Activated CD4-positive, alpha-beta T cell treated with anti-CD3 and anti-CD28 coated beads for 24 hours (primary cell): Measurements from ENCODE around the gene SYNPO.

Experiments
- DNase-seq, 2 donors: peaks; one replicate each; pipeline ENCODE4 v3.0.0-alpha.2; 2020; ENCODE audit warnings: low read depth in 2 of 2

Gene SYNPO

DNA sequence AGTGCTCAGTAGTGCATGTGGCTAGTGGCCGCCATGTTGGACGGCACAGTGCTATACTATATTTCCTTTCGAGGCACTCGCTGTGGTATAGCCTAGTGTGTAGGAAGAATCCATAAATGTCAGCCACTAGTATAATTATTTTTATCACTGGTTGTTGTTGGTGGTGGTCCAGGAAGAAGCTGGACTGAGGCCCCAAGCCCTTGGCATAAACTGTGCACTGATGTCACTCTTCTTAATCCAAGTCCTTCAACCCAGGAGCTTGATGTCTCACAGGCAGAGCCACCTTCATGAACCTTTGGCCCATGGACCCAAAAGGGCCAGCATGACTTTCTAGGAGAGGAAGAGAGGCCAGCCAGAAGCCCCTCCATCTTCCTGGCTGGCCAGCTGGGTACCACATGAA, 32.5 kb upstream of the SYNPO start:
- no peak for DNase-seq

DNA sequence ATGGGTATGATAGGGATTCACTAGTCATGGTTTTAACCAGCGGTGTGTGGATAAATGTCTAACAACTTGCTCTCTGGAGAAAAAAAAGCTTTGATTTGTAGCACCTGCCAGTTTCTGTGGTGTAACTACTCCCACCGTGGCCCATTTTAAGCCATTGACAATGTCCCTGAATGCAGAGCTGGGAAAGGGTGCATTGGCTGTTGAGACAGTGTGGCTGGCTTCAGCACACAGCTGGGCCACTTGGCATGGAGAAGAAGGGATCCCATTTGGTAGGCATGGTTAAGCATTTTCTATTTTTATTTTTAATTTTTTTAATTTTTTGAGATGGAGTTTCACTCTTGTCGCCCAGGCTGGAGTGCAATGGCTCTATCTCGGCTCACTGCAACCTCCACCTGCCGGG, 31.5 kb upstream of the SYNPO start:
- no peak for DNase-seq

DNA sequence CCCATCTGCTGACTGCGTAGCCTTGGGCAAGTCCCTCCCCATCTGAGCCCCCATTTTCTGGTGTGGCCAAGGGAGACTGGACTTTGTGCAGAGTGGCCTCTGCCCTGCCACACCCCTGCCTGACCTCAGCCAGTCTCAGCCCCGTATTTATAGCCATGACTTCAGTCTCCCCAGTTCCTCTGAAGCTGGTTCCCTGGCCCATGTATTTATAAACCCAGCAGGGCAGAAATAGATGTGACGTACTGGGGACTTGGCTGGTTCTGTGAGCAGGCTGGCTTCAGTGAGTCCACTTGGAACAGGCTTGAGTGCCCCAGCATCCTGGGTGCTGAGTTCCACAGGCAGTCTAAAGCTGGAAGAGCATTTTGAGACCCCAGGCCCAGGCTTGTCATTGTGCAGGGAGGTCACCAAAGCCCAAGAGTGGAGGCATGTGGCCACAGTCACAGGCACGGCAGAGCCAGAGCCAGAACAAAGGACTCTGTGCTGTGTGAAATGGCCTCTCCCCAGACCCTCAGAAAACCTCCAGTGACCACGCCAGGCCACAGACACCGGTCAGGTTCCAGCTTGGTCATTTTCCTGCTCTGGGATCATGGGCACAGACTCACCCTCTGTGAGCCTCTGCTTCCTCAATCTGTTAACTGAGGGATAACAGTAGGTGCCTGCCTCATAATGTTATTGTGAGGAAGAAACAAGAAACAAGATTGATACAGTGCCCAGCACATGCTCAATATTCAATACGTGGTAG, 30.4 kb upstream of the SYNPO start:
- no peak for DNase-seq

DNA sequence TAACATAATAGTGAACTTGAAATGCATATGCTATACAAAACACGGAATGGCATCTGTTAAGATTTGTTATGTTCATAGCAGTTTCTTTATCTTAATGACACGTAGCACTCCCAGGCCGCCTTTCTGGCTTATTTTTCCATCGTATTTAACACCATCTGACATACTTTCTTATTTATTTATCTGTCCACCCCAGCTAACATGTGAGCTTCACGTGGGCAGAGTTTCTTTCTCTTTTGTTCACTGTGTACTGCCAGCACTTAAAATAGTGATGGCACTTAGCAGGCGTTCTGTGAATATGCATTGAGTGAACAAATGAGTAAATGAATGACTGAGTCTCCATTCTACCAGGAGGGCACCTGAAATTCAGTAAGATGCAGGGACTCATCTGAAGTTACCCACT, 29.4 kb upstream of the SYNPO start:
- DNase-seq, result no peak

DNA sequence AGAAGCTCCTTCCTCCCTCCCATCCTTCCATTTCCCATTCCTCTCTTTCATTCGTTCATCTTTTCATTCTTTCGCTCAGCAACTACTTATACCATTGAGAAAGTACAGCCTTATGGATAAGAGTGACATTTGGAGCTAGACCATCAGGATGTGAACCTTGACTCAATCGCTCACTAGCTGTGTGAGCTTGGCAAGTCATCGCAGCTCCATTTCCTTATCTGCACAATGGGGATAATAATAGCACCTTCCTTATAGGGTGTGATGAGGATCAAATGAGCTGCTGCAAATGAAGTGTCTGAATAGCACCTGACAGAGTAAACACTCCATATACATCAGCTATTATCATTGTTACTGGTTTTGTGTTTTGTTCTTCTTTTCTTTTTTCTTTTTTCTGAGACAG, 28.1 kb upstream of the SYNPO start:
- no peak for DNase-seq

DNA sequence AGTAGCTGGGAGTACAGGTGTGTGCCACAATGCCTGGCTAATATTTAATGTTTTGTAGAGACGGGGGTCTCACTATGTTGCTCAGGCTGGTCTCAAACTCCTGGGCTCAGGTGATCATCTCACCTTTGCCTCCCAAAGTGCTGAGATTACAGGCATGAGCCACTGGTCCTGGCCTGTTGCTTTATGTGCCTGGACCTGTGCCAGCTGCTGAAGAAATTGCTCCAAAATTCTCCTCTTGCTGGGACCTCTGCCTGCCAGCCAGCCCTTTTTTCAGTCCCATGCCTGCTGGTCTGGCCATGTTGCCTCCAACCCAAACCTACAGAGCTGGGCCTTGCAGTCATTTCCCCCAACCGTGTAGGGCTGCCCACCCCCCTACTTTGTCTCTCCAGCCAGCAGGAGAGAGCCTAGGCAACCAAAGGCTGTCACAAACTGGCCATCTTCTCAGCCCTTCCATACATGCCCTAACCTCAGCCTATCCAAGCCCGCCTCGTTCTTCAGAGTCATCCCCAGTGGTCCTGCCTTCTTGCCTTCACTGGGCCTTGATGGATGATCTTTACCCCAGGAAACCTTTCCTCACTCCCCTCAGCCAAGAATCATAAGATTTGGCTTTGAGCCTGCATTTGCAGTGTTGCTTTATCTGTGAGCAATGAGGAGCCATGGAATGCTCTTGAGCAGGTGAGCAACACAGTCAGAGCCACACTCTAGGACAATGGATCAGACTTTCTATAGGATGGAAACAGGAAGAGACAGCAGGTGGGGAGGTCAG, 27.4 kb upstream of the SYNPO start:
- DNase-seq, result no peak

DNA sequence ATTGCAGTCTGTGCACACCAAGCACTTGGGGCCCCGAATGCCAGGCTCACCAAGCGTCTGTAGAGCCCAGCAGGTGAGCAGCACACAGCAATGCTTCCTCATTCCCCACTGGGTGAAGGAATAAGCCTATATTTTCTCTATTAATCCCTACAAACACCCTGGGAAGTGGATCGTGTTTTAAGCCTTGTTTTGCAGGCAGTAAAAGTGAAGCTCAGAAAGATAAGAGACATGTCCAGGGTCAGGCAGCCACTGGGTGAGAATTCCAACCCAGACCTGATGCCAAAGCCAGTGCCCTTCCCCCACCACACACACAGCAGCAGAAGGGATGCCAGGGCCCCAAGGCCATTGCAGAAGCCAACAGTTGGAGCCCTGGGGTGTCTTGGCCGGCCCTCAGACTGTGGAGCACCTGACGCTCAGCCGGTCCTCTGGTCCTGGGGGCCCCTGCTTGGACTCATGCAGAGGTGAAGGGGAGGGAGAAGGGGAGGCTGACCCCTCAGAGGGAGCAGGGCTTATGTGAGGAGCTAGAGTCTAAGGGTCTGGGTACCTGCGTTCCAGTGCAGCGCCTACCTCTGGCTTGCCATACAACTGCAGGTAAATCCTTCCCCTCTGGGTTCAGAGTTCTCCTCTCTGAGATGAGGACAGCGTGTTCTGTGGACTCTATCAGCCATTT, 26.3 kb upstream of the SYNPO start:
- no peak for DNase-seq

DNA sequence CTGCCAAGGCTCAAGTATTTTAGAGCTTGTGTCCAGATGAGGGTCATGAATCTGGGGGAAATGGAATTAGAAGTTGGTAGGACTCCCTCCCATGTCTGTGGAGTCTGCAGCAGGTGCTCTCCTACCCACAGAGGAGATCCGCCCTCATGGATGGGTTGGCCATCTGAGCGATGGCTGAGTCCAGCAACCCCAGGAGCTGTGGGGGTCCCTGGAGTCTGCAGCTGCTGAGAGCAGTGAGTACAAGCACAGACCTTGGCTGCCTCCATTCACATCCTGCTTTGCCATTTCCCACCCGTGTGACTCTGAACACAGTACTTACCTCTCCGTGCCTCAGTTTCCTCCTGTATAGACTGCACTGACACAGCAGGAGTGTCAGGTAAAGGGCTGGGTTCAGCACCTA, 25.8 kb upstream of the SYNPO start:
- DNase-seq, result no peak

DNA sequence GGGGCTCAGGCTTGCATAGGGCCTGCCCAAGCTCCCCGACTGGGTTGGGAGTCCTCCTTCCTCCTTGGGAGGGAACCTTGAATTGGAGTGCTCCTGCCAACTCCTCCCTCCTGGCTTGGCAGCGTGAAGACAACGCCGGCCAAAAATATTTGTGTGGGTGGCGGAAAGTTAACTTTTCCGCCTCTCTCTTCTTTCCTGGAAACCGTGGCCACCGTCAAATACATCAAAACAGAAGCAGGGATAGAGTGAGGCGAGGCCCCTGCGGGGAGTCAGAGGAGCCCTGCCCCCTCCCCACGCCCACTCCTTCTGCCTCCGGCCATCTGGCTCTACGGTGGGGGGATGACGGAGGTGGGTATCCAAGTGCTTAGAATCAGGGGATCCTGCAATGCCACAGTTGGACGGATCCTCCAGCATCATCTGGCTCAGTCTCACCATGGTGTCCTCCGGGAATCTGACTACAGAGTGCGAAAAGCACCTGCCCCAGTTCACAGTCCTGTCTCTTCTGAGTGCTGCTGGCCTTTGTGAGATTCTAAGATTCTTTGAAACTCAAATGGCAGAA, 25.2 kb upstream of the SYNPO start:
- DNase-seq, result no peak

DNA sequence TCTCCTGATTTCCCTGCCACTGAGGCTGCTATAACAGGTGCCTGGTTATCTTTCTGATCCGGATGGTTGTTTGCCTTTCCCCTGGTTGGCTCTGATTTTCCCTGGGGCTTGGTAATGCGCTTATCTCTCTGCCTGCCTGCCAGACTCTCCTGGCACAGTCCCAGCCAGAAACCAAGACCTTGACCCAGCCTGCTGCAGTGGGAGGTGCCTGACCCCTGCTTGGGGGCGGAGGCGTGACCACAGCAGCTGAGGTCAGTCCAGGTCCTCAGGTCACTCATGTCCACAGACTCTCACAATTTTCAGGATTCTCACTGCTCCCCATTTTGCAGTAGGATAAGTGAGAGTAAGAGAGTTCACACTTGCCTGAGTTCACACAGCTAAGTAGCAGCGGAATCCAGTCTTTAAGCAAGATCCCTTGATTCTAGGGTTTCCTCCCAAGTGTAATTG, 24.4 kb upstream of the SYNPO start:
- DNase-seq, result no peak

DNA sequence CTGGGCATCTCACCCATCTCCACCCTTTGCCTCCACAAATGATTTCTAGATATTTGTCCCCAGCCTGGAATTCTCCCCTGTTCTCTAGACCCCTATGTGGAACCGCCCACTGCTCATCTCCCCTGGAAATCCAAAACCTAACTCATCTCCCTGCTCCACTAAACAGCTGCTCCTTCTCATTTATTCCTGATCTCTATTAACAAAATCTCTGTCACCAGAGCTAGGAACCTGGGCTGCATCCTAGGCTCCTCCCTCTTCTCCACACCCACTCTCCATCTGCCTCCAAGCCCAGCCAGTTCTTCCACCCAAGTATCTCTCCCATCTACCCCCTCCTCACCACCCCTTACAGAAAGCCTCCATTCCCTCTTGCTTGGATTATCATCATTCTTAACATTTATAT, 24.0 kb upstream of the SYNPO start:
- DNase-seq, result no peak

DNA sequence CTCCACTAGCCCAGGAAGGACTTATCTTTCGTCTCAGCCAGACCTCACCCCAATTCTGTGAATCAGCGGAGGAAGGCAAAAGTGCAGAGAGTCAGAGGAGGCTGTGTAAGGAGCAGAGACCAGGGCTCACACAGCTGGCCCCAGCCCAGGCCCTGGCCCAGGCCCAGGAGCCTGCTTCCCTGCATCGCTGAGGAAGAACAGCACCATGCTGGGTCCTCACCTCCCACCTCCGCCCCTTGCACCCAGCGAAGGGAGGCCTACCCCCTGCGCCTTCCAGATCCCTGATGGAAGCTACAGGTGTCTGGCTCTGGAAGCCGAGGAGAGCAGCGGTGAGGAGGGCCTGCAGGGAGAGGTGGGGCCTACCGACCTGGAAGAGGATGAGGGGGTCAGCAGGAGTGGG, 22.3 kb upstream of the SYNPO start:
- DNase-seq, result no peak

DNA sequence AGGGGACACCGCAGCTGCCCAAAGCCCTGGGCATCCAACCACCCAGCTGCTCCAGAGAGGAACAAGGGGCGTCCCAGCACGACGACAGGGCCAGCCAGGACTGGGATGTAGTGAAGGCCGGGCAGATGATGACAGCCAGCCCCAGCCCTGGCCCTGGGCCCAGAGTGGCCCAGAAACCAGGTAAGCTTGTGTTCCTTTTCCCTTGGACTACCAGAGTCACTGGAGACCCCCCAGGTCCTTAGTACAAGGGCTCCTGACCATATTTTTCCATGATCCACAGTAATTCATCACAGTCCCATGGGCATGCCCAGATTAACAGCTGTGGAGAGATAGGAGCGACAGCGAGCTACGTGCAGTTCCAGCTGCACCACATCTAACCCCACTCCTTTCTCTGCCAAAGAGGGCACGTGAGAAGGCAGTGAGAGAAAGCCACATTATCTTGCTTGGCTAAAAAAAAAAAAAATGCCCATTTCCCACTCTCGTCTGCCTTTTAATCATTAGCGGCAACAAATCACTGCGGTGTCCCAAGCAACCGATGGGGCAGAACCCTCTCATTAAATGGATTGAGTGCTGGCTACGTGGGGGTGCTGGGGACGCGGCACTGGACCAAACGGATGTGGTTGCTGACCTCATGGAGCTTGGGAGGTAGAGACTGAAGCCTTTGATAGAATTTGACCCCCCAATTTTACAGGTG, 21.7 kb upstream of the SYNPO start:
- DNase-seq, result no peak

DNA sequence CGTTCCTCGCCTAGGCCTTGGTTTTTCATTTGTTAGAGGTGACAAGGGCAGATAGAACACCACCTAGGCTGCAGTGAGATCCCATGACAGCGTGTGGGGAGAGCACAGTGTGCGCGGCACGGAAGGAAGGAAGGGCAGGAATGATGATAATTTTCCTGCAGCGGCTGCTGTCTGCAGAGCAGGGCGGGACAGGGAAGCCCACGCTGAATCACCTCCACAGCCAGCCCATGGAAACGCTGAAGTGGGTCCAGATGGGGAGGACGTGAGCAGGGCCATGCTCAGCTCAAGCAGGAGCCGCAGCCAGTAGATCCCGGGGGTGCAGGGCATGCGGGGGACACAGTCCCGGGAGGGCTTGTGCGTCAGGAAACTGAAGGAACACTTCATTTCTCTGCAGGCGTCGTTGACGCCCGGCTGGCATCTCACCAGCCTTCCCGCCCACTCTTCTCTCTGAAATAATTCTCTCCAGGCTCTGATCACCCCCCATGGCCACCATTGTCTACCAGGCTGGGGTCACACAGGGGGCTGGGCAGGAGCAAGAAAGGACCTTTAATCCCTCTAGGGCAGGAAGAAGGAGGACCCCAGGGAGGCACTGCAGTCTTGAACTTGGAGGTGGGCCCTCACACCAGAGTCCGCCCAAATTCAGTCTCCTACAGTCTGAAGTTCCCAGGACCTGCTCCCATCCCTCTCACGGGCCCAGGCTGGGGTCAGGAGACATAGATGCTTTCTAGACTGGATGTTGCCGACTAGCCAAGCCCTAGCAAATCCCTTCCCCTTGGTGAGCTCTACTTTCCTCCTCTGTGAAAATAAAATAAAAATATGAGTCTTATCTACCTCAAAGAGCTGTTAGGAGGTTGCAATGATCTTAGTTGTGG, 20.9 kb upstream of the SYNPO start:
- DNase-seq, result no peak

DNA sequence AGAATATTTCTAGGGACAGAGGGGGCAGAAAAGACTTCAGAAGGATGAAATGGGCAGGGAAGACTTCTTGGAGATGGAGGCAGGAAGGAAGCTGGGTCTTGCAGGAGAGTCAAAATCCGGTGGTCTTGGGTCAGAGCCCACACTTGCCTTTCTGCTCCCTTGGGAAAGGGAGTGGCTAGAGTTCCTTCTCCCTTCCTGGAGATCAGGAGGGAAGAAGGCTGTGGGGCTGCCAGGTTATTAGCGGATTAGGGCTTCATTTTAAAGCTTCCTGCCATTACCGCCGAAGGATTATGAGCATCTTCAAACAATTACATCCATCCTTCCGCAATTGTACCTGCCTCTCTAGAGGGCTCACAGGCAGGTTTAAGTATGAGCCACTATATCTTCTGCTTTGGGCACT, 19.2 kb upstream of the SYNPO start:
- no peak for DNase-seq

DNA sequence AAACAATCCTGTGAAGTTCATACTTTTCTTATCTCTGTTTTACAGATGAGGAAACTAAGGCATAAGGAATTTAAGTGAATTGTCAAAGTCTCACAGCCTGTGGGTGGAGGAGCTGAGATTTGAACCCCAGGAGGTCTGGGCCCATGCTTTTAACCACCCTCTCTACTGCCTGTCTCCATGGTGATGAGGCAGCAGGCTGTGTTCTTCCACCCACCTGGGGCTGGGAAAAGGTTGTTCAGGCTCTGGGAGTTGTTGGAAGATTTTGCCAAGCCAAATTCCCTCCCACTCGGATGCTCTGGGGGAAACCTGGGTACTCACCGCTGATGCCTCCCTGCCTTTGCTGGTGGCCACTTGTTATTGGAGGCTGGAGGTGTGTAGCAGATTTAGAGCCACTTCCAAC, 18.3 kb upstream of the SYNPO start:
- no peak for DNase-seq

DNA sequence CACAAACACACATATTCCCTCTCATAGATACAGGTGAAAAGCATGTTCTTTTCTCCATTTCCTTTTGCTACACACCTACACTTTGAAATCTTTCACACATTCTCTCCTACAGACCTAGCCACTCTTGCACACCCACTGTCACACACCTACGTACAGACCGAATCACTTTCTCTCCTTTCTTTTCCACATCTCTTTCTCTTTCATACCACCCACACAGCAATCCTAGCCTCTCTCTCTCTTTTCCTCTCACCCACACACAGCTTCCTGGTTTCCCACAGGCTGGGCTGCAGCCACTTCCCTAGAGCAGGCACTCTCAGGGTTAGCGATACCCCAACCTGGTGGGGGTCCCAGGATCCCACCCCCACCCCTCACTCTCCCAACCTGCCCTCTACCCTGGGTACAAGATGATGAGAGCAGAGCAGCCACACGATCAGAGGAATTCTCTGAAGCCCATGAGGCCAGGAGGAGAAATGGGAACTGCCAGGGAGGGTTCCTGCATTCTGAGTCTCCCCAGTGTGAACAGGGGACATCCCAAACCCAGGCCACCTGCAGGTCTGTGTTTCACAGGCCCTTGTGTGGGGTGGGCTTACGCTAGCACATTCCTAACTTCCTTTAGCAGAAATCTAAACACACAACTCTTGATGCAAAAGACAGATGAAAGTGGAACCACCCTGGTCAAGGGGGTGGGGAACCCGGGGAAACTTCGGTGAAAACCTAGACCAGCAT, 17.1 kb upstream of the SYNPO start:
- DNase-seq, result no peak

DNA sequence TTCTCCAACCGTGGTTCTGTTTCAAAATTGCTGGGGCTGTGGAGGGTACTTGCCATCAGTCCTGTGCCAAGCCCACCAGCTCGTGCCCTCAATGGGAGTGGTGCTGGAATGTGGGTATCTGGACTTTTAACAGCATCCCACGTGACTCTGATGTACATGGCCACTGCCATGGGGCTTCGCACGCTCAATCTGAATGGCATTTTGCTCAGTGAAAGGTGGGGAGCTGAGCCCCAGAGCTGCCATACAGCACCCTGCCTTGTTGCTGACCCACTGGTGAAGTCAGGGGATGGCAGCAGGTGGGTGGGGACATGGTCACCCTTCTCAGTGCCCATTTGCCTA, 16.6 kb upstream of the SYNPO start:
- DNase-seq, result no peak

DNA sequence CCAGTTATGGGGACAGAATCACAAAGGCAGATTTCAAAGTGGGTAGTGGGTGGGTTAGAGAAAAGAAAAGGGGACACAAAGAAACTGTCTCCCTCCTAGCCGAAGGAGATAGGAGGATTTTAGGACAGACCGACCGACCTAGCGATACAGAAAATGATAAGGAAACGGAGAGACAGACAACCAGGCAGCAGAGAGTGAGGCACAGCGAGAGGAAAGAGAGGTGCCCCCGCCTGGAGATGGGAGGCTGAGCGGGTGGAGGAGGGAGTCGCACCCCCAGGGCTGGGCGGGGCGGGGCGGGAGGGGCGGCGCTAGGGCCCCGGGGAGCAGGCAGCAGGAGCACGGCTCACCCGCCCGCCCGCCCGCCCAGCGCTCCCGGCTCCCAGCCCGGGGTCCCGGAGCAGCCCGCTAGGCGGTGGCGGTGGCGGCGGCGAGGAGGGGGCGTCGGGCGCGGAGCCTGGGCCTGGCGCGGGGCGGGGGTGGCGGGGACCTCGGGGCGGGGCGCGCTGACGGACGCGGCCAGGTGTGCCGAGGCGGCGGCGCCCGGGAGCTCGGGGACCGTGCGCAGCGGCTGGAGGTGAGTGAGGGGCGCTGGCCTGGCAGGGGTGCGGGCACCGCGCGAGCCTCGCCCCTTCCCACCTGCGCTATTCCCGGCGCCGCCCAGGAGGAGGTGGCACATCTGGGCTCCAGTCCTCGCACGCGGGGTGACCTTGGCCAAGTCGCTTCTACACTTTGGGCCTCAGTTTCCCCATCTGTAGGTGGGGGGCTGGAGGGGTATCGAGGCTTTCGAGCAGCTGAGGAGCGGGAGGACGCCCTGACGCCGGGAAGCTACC, 15.9 kb upstream of the SYNPO start:
- DNase-seq, result no peak

DNA sequence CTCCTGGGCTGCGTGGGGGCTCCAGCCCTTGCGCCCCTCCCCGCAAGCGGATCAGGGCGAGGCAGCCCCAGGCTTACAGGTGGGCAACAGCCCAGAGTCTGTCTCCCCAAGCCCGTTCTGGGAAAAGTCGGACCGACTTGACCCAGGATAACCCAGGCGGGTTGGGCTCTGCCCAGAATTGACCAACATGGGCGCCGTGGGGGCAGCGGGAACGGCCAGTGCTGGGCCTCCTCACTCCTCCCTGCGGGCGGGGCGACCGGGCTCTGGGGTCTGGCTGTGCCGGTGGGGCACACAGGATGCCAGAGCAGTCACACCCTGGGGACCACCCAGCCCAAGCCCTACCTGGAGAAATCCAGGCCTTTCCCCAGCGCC, 15.3 kb upstream of the SYNPO start:
- no peak for DNase-seq
